ENCODE data around the gene CBX8.

The CBX8 gene

GRCh38 chr17:79796763-79797491 lies at the start of gene CBX8:
Gene CBX8, minus strand, starts transcription at chr17:79797077. Its CDS starts 79 bp downstream, at chr17:79796998.
- peak; percentile 98 to 99 for DNase-seq

GRCh38 chr17:79845601-79845949 lies 48.7 kb upstream of the CBX8 start:
- no peak for DNase-seq

- peak in 1 of 2 experiments; percentile 34 for DNase-seq
Observed at GRCh38 chr17:79844869-79845600, 48.2 kb upstream of the CBX8 start.

GRCh38 chr17:79843816-79844800 lies 47.2 kb upstream of the CBX8 start:
- DNase-seq: no peak

- no peak for DNase-seq
Observed at GRCh38 chr17:79843474-79843815, 46.6 kb upstream of the CBX8 start.

GRCh38 chr17:79842656-79843473 lies 46.0 kb upstream of the CBX8 start:
- no peak for DNase-seq

GRCh38 chr17:79842136-79842655 lies 45.3 kb upstream of the CBX8 start:
- DNase-seq: no peak

- no peak for DNase-seq
Observed at GRCh38 chr17:79841369-79842135, 44.7 kb upstream of the CBX8 start.

- no peak for DNase-seq
Observed at GRCh38 chr17:79840989-79841286, 44.1 kb upstream of the CBX8 start.

- DNase-seq: no peak
Observed at GRCh38 chr17:79840269-79840988, 43.6 kb upstream of the CBX8 start.

GRCh38 chr17:79839356-79840268 lies 42.7 kb upstream of the CBX8 start, which contains the start of gene CBX4:
Gene CBX4, minus strand, starts transcription at chr17:79839440. Its CDS starts 189 bp downstream, at chr17:79839251.
- DNase-seq: peak; percentile 86 to 89

GRCh38 chr17:79838522-79839274 lies 41.8 kb upstream of the CBX8 start:
- DNase-seq: peak; percentile 19 to 32

GRCh38 chr17:79837888-79838521 lies 41.1 kb upstream of the CBX8 start:
- no peak for DNase-seq

- DNase-seq: no peak
Observed at GRCh38 chr17:79836972-79837887, 40.4 kb upstream of the CBX8 start.

GRCh38 chr17:79836510-79836971 lies 39.7 kb upstream of the CBX8 start:
- no peak for DNase-seq

- DNase-seq: no peak
Observed at GRCh38 chr17:79835953-79836509, 39.2 kb upstream of the CBX8 start.

GRCh38 chr17:79835470-79835899 lies 38.6 kb upstream of the CBX8 start:
- no peak for DNase-seq
